NCI-H2081 treated with DMSO at 0.1 percent for 48 hours (cell line): ENCODE results near the gene TBX4.

ENCODE experiments used
- DNase-seq: peaks from one replicate; lab custom pipeline; 2025; lab: John Stamatoyannopoulos, UW

TBX4 gene

GRCh38 chr17:61465550-61466237 is 13.5 kb downstream of the TBX4 start:
- no peak for DNase-seq

GRCh38 chr17:61466246-61466645 is 14.0 kb downstream of the TBX4 start:
- DNase-seq: no peak

- DNase-seq: no peak
These were observed 15.4 kb downstream of the TBX4 start for GRCh38 chr17:61467416-61468262.

- no peak for DNase-seq
These were observed 16.2 kb downstream of the TBX4 start for GRCh38 chr17:61468263-61468907.

GRCh38 chr17:61469474-61469873 is 17.3 kb downstream of the TBX4 start:
- no peak for DNase-seq

- no peak for DNase-seq
These were observed 17.7 kb downstream of the TBX4 start for GRCh38 chr17:61469949-61470348.

- no peak for DNase-seq
These were observed 18.4 kb downstream of the TBX4 start for GRCh38 chr17:61470530-61471136.

- no peak for DNase-seq
These were observed 22.2 kb downstream of the TBX4 start for GRCh38 chr17:61474235-61474927.

- no peak for DNase-seq
These were observed 22.7 kb downstream of the TBX4 start for GRCh38 chr17:61474934-61475333.

GRCh38 chr17:61475726-61476125 is 23.5 kb downstream of the TBX4 start:
- no peak for DNase-seq

- no peak for DNase-seq
These were observed 24.4 kb downstream of the TBX4 start for GRCh38 chr17:61476476-61477203.

- DNase-seq: no peak
These were observed 25.1 kb downstream of the TBX4 start for GRCh38 chr17:61477204-61477834.

GRCh38 chr17:61478026-61478789 is 26.0 kb downstream of the TBX4 start:
- DNase-seq: no peak

- no peak for DNase-seq
These were observed 26.7 kb downstream of the TBX4 start for GRCh38 chr17:61478790-61479492.

GRCh38 chr17:61479493-61480413 is 27.5 kb downstream of the TBX4 start:
- no peak for DNase-seq

- no peak for DNase-seq
These were observed 28.2 kb downstream of the TBX4 start for GRCh38 chr17:61480414-61480807.

GRCh38 chr17:61481421-61481820 is 29.2 kb downstream of the TBX4 start:
- DNase-seq: no peak

- DNase-seq: no peak
These were observed 30.2 kb downstream of the TBX4 start for GRCh38 chr17:61482467-61482866.
